NCI-H2227 (cell line): ENCODE data around the gene CNNM4.
"Not testable (repeated sequence)": the region's sequence is repeated elsewhere in the genome, so short reads cannot be mapped to it uniquely, and the experiment has no call there.

ENCODE experiments used
- DNase-seq: peaks from one replicate; lab custom pipeline; 2025; ENCODE audit not compliant: unreplicated experiment; lab: John Stamatoyannopoulos, UW

Gene CNNM4

DNA sequence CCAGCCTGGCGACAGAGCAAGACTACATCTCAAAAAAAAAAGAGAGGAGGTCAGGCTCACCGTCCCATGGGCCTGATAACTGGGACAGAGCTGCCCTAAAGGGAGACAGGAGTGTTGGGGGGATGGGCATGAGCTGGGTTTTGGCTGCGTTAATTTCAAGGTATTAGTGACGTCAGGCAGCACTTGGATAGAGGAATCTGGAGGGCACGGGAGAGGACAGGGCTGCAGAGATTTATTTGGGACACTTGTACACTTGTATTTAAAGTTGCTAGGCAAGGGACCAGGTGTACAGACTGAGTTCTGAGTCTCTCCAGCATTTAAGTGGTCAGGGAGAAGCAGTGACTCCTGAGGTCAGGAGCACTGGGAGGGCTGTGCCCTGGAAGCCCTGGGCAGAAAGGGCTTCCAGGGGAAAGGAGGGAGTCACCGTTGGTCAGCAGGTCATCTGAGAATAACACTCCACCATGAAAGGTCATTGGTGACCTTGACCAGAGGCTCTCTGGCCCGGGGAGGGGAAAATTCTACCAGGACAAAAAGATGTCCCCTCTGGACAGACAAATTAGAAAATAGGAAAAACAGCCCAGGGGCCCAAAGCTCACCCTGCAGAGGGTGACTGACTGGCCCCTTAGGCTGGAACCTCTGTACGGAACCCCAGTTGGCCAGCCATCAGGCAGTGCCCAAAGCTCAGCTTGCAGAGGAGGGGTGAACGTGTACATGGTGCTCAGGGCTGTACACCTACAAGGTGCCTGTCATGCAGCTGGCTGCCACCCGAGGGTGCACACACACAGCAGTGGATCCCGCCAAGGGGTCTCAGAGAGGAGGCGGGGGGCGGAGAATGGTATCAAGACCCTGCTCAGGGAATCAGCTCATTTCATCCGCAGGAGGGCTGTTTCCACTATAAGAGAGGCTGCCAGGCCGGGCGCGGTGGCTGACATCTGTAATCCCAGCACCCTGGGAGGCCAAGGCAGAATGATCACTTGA is 32.4 kb downstream of the CNNM4 start:
- no peak for DNase-seq

DNA sequence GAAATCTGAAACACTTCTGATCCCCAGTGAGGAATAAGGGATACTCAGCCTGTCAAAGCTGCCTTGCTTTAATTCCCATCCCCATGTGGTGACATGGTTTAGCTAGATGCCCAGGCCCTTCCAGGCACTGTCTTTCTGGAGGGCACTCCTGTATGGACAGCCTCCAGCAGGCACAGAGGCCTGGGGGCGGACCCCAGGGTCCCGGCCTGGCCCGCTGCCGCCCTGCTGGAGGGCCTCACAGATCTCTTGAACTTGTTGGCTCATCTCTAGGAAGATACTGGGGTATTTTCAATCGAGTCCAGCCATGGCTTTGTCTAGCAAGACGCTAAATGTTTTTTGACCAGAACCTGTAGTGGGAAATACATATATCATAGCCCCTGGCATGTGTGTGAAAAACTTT is 34.4 kb downstream of the CNNM4 start:
- no peak for DNase-seq

DNA sequence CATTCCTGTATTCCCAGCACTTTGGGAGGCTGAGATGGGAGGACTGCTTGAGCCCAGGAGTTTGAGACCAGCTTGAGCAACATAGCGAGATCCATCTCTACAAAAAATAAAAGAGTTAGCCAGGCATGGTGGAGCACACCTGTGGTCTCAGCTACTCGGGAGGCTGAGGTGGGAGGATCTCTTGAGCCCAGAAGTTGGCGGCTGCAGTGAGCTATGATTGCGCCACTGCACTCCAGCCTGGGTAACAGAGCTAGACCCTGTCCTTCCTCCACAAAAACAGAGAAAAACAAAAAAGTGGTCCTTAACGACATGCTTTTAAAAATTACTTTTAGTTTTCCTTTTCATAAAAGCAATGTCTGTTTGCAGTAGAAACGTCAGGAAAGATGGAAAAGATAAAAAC is 35.8 kb downstream of the CNNM4 start:
- DNase-seq: not testable (repeated sequence)

DNA sequence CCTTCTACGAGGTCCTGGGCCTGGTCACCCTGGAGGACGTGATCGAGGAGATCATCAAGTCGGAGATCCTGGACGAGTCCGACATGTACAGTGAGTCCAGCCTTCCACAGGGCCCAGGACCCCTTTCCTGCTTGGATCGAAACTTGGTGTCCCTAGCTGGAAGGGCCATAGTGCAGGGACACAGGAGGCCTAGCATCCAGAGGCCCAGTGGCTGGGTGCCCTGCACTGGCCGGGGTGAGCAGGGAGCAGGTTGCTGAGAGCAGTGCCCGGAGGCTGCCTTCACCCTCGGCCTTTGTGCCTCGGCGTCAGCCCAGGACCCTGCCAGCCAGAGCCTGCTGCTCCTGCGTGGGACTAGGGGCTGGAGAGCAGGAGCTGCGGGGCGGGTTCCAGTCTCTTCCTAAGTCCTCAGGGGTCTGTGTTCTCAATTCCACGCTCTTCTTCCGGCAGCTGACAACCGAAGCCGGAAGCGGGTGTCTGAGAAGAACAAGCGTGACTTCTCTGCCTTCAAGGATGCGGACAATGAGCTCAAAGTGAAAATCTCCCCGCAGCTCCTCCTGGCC is 36.4 kb downstream of the CNNM4 start:
- no peak for DNase-seq

DNA sequence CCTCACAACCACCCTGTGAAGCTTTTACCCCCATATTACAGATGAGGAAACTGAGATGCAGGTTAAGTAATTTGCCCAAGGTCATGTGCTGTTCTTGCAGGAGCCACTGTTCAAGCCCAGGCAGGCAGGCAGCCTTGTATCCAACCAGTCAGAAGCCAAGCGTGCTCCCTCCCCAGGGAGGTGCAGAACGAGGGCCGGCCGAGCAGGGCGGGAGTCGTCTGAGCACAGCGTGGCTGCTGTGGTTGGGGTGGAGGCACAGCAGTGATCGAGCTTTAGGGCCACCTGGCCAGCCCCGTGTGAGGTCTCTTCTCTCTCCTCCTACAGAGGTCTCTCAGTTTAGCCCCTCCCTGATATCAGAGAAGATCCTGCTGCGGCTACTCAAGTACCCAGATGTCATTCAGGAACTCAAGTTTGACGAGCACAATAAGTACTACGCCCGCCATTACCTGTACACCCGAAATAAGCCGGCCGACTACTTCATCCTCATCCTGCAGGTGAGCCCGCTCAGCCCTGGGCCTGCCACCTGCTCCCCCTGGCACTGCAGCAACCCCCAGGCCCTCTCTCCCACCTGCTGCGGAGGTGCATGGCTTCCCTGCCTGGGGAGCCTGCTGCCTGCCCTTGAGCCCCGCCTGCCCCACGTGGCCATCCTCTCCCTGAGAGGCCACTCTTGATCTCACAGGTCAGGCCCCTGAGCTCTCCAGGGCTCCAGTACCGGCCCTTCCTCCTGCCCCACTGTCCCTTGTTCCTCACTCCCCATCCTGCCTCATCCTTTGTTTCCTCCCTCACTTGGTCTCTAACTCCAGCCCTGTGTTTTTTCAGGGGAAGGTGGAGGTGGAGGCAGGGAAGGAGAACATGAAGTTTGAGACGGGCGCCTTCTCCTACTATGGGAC is 38.3 kb downstream of the CNNM4 start:
- no peak for DNase-seq

DNA sequence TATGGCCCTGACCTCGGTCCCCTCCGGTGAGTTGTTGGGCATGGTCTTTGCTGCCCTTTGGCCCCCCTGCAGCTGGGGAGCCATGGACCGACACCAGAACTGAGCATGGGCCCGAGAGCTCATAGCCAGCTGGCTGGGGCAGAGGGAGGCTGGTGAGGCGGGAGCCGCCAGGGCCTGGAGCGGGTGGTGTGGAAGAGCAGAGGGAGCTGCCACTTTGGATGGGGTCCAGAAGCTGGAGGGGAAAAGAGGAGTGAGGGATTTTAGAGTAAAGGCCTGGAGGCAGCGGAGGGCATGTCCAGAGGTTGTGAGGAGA is 38.9 kb downstream of the CNNM4 start:
- no peak for DNase-seq

DNA sequence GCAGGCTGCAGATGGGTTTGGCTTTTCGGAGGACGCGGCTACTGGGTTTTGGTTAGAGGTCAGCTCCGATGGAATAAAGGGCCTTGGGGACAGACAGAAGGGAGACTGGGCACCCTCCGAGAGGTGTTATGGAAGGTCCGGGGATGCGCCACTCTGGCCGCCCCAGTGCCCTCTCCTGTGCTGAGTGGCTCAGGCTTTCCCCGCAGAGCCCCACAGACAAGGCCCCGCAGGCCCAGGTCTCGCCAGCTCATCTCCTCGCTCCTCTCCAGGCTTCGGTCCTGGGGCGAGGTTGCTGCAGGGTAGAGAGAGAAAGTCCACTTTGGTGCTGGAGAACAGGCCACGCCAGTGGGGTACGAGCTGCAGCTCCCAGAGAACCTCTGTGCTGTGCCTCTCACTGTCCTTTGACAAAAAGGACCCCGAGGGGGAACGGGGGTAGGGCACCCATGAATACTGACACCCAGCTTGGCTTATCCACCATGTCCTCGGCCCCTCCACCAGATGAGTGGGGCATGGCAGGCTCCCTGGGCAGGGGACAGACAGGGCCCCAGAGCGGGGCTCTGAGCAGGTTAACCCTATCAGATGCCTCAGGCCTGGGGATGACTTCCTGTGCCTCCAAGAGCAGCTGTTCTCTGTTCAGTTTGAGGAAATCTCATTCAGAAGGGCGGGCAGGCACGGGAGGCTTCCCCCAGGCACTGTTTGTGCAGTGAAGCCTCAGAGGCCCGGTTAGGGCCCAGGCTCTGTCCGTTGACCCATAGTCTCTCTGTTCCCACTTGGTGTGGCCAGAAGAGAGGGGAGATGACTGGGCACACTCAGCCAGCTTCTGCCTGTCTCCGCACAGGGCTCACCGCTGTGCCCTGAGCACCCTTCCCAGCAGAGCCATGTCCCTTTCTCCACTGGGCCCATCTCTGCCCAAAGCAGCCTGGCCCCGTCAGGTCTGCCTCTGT is 39.6 kb downstream of the CNNM4 start:
- DNase-seq: no peak

DNA sequence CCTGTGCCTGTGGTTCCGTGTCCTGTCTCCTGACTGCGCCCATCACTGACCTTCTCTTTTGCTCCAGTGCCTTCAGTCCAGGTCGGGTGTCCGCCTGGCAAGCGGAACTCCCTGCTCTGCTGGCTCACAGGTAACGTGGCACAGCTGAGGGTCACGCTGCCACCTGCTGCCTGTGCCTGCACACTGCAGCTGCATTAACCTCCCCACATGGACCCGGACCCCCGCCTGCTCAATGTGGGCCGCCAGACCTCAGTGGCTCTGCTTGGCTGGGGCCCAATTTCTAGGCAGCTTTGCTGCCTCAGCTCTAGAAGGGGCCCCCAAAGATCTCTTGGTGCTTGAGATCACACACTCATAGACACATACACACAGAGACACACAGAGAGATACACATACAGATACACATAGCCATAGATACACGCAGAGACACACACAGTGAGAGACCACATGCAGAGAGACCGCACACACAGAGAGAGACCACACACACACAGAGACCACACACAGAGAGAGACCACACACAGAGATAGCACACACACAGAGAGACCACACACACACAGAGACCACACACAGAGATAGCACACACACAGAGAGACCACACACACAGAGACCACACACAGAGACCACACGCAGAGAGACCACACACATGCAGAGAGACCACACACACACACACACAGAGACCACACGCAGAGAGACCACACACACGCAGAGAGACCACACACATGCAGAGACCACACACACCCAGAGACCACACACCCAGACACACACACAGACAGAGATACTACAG is 40.5 kb downstream of the CNNM4 start:
- DNase-seq: peak; percentile 79

DNA sequence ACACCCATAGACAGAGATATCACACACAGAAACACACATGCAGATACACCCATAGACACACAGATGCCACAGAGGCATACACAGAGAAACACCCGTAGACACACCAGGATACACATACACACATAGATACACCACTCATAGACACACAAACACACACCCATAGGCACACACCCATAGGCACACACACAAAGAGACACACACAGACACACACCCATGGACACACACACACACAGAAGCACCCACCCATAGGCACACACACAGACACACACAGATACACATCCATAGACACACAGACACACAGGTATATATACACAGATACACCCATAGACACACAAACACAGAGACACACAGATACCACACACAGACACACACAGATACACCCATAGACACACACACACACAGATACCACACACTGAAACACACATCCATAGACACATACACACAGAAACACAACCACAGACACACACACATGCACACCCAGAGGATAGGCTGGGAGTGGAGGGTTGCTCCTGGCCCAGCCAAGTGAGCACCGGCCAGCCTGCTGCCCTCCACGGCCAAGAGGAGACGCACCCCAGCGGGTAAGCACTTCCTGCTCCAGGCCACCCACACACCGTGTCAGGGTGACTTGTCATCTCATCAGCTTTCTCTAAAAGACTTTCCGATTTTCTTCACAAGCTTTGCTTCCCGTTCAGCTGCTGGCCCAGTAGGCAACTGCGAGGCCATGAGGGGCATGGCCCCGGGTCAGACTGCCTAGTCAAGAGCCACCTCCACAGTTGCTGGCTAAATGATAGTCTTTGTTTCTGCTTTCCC is 41.3 kb downstream of the CNNM4 start:
- DNase-seq: no peak

DNA sequence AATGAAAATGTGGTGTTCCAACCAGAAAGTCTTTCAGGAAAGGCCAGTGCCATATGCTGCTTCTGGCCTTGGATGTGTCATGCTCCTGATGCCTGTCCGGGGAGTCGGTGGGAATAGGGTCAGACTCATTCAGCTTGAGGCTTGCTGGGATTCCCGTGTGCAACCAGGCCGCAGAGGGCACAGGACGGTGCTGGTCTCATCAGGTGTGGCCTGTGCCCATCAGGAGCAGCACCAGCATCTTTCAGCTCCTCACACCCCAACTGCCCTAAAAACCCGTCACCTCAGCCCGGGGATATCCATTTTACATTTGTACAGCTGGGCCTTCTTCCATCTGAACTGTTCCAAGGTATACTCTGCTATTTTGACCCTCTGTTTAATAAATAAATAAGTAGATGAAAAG is 42.0 kb downstream of the CNNM4 start:
- DNase-seq: no peak

DNA sequence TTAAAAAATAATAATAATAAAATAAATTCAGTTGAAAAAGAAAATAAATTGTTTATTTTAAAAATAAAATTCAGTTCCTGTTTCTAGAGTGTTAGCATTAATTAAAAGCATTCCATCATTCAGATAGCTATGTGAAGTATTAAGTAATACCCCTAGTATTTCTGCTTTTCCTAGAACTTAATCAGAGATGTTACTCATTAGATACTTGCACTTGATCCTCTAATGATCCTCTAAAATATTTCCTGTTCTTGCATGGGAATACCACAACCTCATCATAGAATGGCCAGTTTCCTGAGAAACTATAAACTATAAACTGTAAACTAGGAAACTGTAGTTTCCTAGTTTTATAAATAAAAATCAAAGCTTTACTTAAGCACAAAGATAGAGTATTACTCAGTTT is 44.3 kb downstream of the CNNM4 start:
- no peak for DNase-seq

DNA sequence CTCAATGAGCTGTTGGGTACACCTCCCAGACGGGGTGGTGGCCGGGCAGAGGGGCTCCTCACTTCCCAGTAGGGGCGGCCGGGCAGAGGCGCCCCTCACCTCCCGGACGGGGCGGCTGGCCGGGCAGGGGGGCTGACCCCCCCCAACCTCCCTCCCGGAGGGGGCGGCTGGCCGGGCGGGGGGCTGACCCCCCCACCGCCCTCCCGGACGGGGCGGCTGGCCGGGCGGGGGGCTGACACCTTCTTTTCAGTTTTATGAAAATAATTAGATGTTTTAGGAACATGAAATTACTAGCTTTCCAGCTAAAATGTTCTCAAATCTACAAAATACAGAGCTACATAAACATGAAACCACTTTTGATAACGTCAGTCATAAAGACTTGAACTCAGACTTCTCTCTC is 45.2 kb downstream of the CNNM4 start:
- DNase-seq: not testable (repeated sequence)

DNA sequence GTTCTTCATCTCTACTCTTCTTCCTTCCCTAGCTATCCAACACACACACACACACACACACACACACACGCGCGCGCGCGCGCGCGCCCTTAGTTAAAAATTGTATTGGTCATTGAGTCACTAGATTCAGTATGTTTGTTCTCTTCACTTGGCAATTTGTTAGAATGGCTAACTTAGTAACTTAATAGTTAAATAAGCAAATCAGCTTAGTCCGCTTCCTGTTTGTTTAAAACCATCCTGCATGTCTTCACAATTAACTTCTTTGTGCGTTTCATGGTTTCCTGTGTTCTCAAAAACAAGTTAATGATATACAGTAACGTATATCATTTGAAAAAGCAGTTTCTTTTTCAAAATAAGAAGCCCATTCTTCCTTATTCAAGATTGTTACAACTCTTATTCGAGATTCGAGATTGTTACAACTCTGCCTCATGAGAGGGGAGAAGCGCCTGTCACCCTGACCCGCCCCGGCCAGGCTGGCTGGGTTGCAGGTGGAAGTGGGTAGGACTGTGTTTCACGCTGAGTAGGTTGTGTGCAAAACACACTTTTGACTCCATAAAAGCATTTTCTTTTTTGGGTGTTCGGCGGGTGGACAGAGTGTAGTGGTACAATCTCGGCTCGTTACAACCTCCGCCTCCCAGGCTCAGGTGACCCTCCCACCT is 45.9 kb downstream of the CNNM4 start:
- no peak for DNase-seq

DNA sequence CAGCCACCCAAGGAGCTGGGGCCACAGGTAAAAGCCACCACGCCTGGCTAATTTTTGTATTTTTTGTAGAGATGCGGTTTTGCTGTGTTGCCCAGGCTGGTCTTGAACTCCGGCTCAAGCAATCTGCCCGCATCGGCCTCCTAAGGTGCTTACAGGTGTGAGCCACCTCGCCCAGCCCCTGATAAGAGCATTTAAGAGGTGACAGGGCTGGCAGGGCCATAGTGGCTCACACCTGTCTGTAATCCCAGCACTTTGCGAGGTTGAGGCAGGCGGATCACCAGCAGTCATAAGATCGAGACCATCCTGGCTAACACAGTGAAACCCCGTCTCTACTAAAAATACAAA is 46.4 kb downstream of the CNNM4 start:
- no peak for DNase-seq

DNA sequence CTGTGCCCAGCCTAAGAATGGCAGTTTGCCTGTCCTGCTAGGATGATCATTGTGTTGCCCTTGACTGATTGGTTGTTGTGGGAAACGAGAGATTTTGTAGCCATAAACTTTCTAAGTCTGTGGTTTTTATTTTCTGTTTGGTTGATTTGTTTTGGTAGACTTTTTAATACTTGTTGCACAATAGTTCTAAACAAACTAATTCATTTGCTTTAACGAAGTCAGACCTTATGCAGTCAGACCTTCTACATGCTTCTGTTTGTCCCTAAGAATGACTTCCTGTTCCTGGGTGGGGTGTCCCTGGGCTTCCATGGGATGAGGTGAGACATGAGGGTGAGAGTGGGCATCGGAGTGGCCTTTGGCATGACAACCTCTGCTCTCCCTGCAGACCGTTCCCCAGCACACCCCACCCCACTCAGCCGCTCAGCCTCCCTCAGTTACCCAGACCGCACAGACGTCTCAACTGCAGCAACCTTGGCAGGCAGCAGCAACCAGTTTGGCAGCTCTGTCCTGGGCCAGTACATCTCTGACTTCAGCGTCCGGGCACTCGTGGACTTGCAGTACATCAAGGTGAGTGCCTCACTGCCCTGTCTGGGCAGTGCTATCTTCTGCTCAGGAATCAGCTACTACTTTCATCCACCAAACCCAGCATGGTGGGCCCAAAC is 47.6 kb downstream of the CNNM4 start:
- no peak for DNase-seq

DNA sequence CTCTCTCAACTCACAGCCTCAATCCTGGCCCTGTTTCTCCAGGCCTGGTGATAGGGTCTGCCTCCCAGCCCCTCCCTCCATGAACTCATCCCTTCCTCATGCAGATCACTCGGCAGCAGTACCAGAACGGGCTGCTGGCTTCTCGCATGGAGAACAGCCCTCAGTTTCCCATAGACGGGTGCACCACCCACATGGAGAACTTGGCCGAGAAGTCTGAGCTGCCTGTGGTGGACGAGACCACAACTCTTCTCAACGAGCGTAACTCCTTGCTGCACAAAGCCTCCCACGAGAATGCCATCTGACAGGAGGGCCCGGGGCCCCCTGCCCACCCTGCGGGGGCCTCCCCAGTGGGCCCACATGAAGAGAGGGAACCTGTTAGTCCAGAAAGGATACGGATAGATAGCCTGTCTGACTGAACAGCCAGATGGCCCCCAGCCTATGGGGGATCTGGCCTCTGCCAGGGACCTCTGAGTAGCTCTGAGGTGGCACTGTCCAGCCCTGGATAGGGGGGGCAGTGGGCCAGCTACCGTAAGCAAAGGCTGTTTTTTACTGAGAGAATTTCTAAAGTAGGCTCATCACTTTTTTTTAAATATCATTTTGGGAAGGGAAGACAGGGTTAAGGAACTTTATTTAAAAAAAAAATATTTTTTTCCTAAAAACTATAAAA is 48.6 kb downstream of the CNNM4 start:
- DNase-seq: no peak

DNA sequence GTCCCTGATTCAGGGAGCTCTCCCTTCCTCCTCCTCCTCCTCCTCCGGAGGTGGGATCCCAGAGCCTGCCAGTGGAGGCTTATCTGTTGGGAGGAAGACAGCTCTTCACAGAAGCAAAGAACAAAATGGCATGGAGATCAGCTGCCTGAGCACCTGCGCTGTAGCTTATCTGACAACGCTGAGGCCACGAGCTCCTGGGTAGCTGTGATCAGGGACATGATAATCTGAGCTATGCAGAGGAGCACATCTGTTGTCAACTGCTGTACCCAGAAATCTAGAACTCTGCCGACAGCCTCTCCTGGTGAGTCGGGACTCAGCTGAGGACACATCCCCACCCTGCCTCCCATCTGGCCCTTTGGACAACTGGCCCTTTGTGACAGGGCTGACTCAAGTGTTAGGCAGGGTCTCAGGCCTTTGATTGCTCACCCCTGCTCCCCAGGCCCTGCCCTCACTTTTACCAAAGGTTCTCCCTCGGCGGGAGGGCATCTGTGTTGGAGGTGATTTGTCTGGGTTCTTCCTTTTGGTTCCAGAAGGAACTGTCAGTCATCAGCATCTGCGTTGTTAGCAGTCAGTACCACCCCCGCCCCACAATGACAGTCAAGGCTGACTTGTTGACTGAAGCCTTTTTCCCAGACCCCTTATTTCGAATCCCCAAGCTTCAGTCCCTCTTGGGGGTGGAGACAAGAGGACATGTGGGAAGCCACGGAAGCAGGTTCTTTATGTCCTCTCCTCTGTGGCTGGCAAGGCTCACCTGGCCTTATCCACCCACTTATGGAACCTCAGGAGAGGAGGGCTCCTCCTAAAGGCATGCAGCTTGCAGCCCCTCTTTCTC is 49.5 kb downstream of the CNNM4 start:
- DNase-seq: no peak
